GM12878 (cell line): ENCODE results near the gene KLHL2. TPM values are rescaled to one million over a fixed set of nuclear protein-coding genes. Genes with fewer than 3 reads are reported as not detected.

Experiments
- ATAC-seq: fragments of 200-7000 bp; cut with Tn5 transposase; 3 replicates; pipeline ENCODE4 v1.9.1; 2020; ENCODE audit warnings: mild to moderate bottlenecking, moderate library complexity
- BruUV-seq: library from RNA; stranded (reverse); fragments of 400-500 nt; replicated peaks from 2 replicates; lab custom pipeline; 2021; lab: Mats Ljungman, UMichigan
- CTCF ChIA-PET: fragments of 300-600 bp; sonication (Branson Sonifier 250); formaldehyde crosslinking; extraction: SDS; loops from one replicate; lab custom pipeline; 2021; ENCODE audit warnings: inconsistent platforms; lab: Yijun Ruan, JAX
- POLR2A ChIA-PET: fragments of 350-600 bp; formaldehyde crosslinking; extraction: SDS; loops from one replicate; lab custom pipeline; 2021; ENCODE audit warnings: inconsistent platforms; lab: Charles Lee
- RAD21 ChIA-PET: fragments of 300-600 bp; sonication (Branson Sonifier 250); formaldehyde crosslinking; loops from one replicate; lab custom pipeline; 2023; ENCODE audit warnings: antibody characterized with exemption; ENCODE audit not compliant: unreplicated experiment; lab: Charles Lee
- SMC1A ChIA-PET: fragments of 300-600 bp; sonication (Branson Sonifier 250); formaldehyde crosslinking; loops from one replicate; lab custom pipeline; 2023; ENCODE audit not compliant: unreplicated experiment, uncharacterized antibody; lab: Charles Lee
- DNase-seq: peaks from one replicate; pipeline ENCODE4 v3.0.0-alpha.2; 2011; ENCODE audit warnings: low read depth, low spot score
- FAIRE-seq: peaks from 3 replicates; lab custom pipeline; 2011; peaks lifted over from hg19 to GRCh38; lab: Jason Lieb, UNC
- H2AFZ ChIP-seq: 2 replicates; pipeline ENCODE4 v1.6.0; 2011; ENCODE audit warnings: low read depth, low read length, control low read depth; ENCODE audit not compliant: control insufficient read depth
- H3K27ac ChIP-seq: 2 replicates; pipeline ENCODE4 v1.5.1; 2011; ENCODE audit warnings: control low read depth; ENCODE audit not compliant: control insufficient read depth, insufficient read depth
- H3K27me3 ChIP-seq, 2 experiments: replicated peaks in 1 of 2; 2 replicates each; pipeline versions ENCODE4 v1.6.0 to v1.6.1; 2011; ENCODE audit warnings: low read length in 1 of 2; ENCODE audit not compliant: control insufficient read depth in 2 of 2, insufficient read depth in 2 of 2
- H3K36me3 ChIP-seq, 2 experiments: 2 replicates each; pipeline ENCODE4 v1.5.1; 2011; ENCODE audit warnings: low read length in 1 of 2; ENCODE audit not compliant: control insufficient read depth in 2 of 2, insufficient read depth in 2 of 2
- H3K4me1 ChIP-seq: 2 replicates; pipeline ENCODE4 v1.6.1; 2011; ENCODE audit warnings: mild to moderate bottlenecking, low read length, moderate library complexity, mixed read lengths; ENCODE audit not compliant: control insufficient read depth, insufficient read depth
- H3K4me2 ChIP-seq: 2 replicates; pipeline ENCODE4 v1.6.0; 2011; ENCODE audit warnings: control low read depth; ENCODE audit not compliant: control insufficient read depth, insufficient read depth
- H3K4me3 ChIP-seq: fragments of 200-600 bp; sonication (generic); 2 replicates; pipeline ENCODE4 v1.5.1; 2016
- H3K79me2 ChIP-seq: 2 replicates; pipeline ENCODE4 v1.6.0; 2011; ENCODE audit warnings: low read length; ENCODE audit not compliant: control insufficient read depth, insufficient read depth
- H3K9ac ChIP-seq: 2 replicates; pipeline ENCODE4 v1.8.0; 2011; ENCODE audit warnings: low read length, control low read depth, mixed read lengths; ENCODE audit not compliant: control insufficient read depth, insufficient read depth
- H3K9me3 ChIP-seq: replicated peaks from 3 replicates; pipeline ENCODE4 v1.5.1; 2011; ENCODE audit warnings: mild to moderate bottlenecking, low read length; ENCODE audit not compliant: control insufficient read depth, insufficient read depth
- H4K20me1 ChIP-seq: 2 replicates; pipeline ENCODE4 v1.6.0; 2011; ENCODE audit not compliant: control insufficient read depth, insufficient read depth
- HDAC2 ChIP-seq: fragments of 200-600 bp; sonication (generic); IDR thresholded peaks from 2 replicates; pipeline ENCODE4 v1.6.1; 2017
- MLLT1 ChIP-seq: fragments of 450-650 bp; IDR thresholded peaks from 2 replicates; pipeline ENCODE4 v1.6.1; 2016; ENCODE audit warnings: mild to moderate bottlenecking
- NR2C2 ChIP-seq: IDR thresholded peaks from 2 replicates; pipeline ENCODE4 v1.6.1; 2011; ENCODE audit warnings: borderline replicate concordance, low read depth; ENCODE audit not compliant: control insufficient read depth, insufficient read length
- TCF7 ChIP-seq: IDR thresholded peaks from 2 replicates; pipeline ENCODE4 v1.6.1; 2014; ENCODE audit warnings: antibody characterized with exemption, borderline replicate concordance
- ZBTB33 ChIP-seq: fragments of 450-650 bp; IDR thresholded peaks from 2 replicates; pipeline ENCODE4 v1.6.1; 2017; ENCODE audit warnings: mild to moderate bottlenecking
- ZNF24 ChIP-seq: fragments of 450-650 bp; IDR thresholded peaks from 2 replicates; pipeline ENCODE4 v1.6.1; 2017; ENCODE audit warnings: antibody characterized with exemption, mild to moderate bottlenecking
- WGBS: methylation state at CpG from one replicate; pipeline ENCODE4 v1.1.6; 2016; ENCODE audit warnings: low lambda C conversion rate; ENCODE audit not compliant: insufficient replicate concordance, insufficient coverage; ENCODE audit errors: missing lambda C conversion rate; 5-methylcytosine and 5-hydroxymethylcytosine counted together
- in situ Hi-C: fragments of 300-500 bp; cut with MboI; formaldehyde crosslinking; loops from 9 replicates; pipeline ENCODE4 v1.14.3; 2018; ENCODE audit warnings: mixed read lengths
- intact Hi-C: fragments of 100-400 bp; cut with micrococcal nuclease; formaldehyde crosslinking; loops from one replicate; pipeline ENCODE4 v1.14.2; 2022; ENCODE audit not compliant: unreplicated experiment
- polyA plus RNA-seq, 11 experiments: library from polyadenylated mRNA; depleted of rRNA in 4 of 11; unstranded in 6 of 11; stranded (reverse) in 5 of 11; fragments of >200 nt; fragmentation: Nextera tagmentation in 4 of 11; fragmentation: Illumina TruSeq in 1 of 11; extraction: Ambion mirVana in 4 of 11; extraction: Trizol in 1 of 11; gene quantifications; 1 replicate in 1 of 11; 2 replicates in 10 of 11; pipeline versions ENCODE4 v1.2.1 to v1.2.3, GENCODE V29; 2011 to 2016; ENCODE audit warnings: inconsistent platforms in 2 of 11, missing spikeins in 2 of 11, low read depth in 1 of 11
- total RNA-seq, 4 experiments: library from RNA; depleted of rRNA in 3 of 4; stranded (reverse); fragments of >200 nt in 3 of 4; fragmentation: Illumina TruSeq in 1 of 4; extraction: Trizol in 1 of 4; gene quantifications; 2 replicates each; pipeline versions ENCODE4 v1.2.1 to v1.2.3, GENCODE V29; 2013 to 2021

KLHL2 gene
- total and polyA plus RNA-seq, 10 of the 15 experiments (the other 5 are each of a cell fraction or from before 2014, with no cell fraction given) = 4.8 to 22.8 (median 12.9) TPM

DNA sequence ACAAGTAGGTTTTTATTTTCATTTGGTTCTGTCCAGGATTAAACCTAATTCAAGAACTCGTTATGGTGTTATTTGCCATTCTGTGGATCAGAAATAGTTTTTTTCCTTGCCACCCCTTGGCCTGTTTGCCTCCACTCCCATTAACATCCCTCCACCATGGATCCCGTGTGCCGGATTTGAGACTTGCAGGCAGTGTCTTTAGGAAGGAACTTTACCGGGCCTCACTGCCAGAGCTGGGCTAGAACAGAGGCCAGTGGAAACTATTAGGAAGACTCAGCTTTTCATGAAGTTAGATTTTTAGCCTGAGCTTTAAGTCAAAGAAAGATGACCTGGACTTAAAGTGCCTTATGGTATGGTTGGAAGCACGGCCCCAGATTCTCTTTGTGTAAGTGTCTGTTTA, 2.4 kb downstream of the KLHL2 start:
- intact Hi-C loops (loop anchor here (2.0 kb wide), 1 partner anchor 123 kb away; no protein-coding TSS in a partner anchor), in situ Hi-C loops (no loop called here)
- FAIRE-seq (no peak), DNase-seq (no peak), ATAC-seq (no peak)
- ChIA-PET RAD21 (interaction anchor here (1.0 to 2.2 kb wide), 7 partner anchors 32 to 133 kb away, joined by 3 to 11 read pairs (median 6); partner anchors contain the start of gene MSMO1), SMC1A (interaction anchor here (0.9 to 2.5 kb wide), 14 partner anchors 14 to 272 kb away, joined by 3 to 17 read pairs (median 5); partner anchors contain the start of gene MSMO1), CTCF (interaction anchor here (0.8 to 2.6 kb wide), 7 partner anchors 79 to 834 kb away, joined by 3 to 9 read pairs (median 4); partner anchors contain the start of genes MSMO1 and TMEM192), POLR2A (interaction anchor here (0.6 to 2.4 kb wide), 5 partner anchors 47 to 124 kb away, joined by 3 to 24 read pairs (median 3); partner anchors contain the start of gene MSMO1)
- H3K27ac ChIP-seq = no peak overlapping the region
- TF ChIP-seq ZNF24 = no peak
- TF ChIP-seq TCF7 = no peak
- no peak for TF ChIP-seq HDAC2
- TF ChIP-seq MLLT1 = no peak
- no peak for TF ChIP-seq NR2C2
- TF ChIP-seq ZBTB33 = no peak
- no peaks in the 10 kb centered on the region for H3K27me3 ChIP-seq
- 98% methylated on average over 5 of the region's 5 CpGs for WGBS
- no peak overlapping the region for H2AFZ ChIP-seq
- peaks cover 34% of the 10 kb centered on the region for H3K79me2 ChIP-seq
- H4K20me1 ChIP-seq = no peaks in the 10 kb centered on the region
- peaks cover 9% of the 10 kb centered on the region for H3K4me1 ChIP-seq
- no peak overlapping the region for H3K4me3 ChIP-seq
- H3K4me2 ChIP-seq = peak overlapping the region; percentile 80; the same call in 1 of the 2 replicates
- H3K9me3 ChIP-seq = no peaks in the 10 kb centered on the region
- BruUV-seq = no TSS peak
- H3K36me3 ChIP-seq = no peaks in the 10 kb centered on the region
- no peak overlapping the region for H3K9ac ChIP-seq
